HL-60 (cell line): ENCODE data around the gene LDLRAD1.

Experiments
- DNase-seq, 2 experiments: peaks; one replicate each; pipeline ENCODE4 v3.0.0-alpha.2; 2010 to 2020; ENCODE audit warnings: low read depth in 1 of 2, low spot score in 1 of 2
- H3K27ac ChIP-seq: fragments of 250-450 bp; sonication (Bioruptor Pico); replicated peaks from 2 replicates; pipeline ENCODE4 v1.5.1; 2020; ENCODE audit warnings: mild to moderate bottlenecking, moderate library complexity
- H3K27me3 ChIP-seq: fragments of 250-450 bp; sonication (Bioruptor Pico); 2 replicates; pipeline ENCODE4 v1.5.1; 2021; ENCODE audit warnings: mild to moderate bottlenecking, moderate library complexity; ENCODE audit not compliant: insufficient read depth, poor library complexity, severe bottlenecking
- H3K4me3 ChIP-seq: replicated peaks from 2 replicates; pipeline ENCODE4 v1.5.1; 2011; ENCODE audit warnings: mild to moderate bottlenecking, control low read depth, low read length; ENCODE audit not compliant: insufficient read depth
- CTCF ChIP-seq: IDR thresholded peaks from one replicate; pipeline ENCODE4 v1.5.1; 2011; ENCODE audit warnings: low read length, control low read depth, inconsistent platforms; ENCODE audit not compliant: insufficient read depth
- GABPA ChIP-seq: IDR thresholded peaks from 2 replicates; pipeline ENCODE4 v1.6.1; 2012; ENCODE audit warnings: low read depth
- POLR2AphosphoS5 ChIP-seq: IDR thresholded peaks from 2 replicates; pipeline ENCODE4 v1.6.1; 2012; ENCODE audit warnings: low read depth
- REST ChIP-seq: IDR thresholded peaks from 2 replicates; pipeline ENCODE4 v1.6.1; 2012; ENCODE audit warnings: low read depth; ENCODE audit not compliant: insufficient replicate concordance
- SPI1 ChIP-seq: IDR thresholded peaks from 2 replicates; pipeline ENCODE4 v1.6.1; 2012; ENCODE audit warnings: low read depth, mild to moderate bottlenecking, borderline replicate concordance
- long read RNA-seq: library from polyadenylated mRNA; unstranded; transcript quantifications from one replicate; pipeline ENCODE4 v2.0.0, GENCODE V29; 2020

Gene LDLRAD1
- long read RNA-seq: 0 reads

GRCh38 chr1:54017979-54018378 is at the start of gene LDLRAD1:
Gene LDLRAD1 (minus strand): TSS chr1:54018186. CDS start chr1:54018112, 74 bp downstream.
- Histone ChIP-seq H3K27ac (no peak within 1 kb of the TSS), H3K4me3 (no peak within 1 kb of the TSS), H3K27me3 (no peaks in the 10 kb centered on the region)
- DNase-seq: no peak
- no peak for TF ChIP-seq REST
- no peak for TF ChIP-seq GABPA
- no peak for TF ChIP-seq SPI1
- TF ChIP-seq CTCF: no peak
- no peak for TF ChIP-seq POLR2AphosphoS5

GRCh38 chr1:54064299-54064698 is 46.3 kb upstream of the LDLRAD1 start:
- no peak overlapping the region for H3K4me3 ChIP-seq
- no peak for DNase-seq
- H3K27me3 ChIP-seq: no peaks in the 10 kb centered on the region
- H3K27ac ChIP-seq: no peak overlapping the region
- TF ChIP-seq POLR2AphosphoS5 (no peak), SPI1 (no peak), REST (no peak), GABPA (no peak), CTCF (no peak)

GRCh38 chr1:54054438-54054749 is 36.4 kb upstream of the LDLRAD1 start:
- Histone ChIP-seq H3K27me3 (no peaks in the 10 kb centered on the region), H3K4me3 (peak overlapping the region; percentile 75), H3K27ac (peak overlapping the region; percentile 95)
- TF ChIP-seq SPI1 (no peak), REST (no peak), GABPA (no peak), POLR2AphosphoS5 (no peak)
- DNase-seq: peak in 1 of 2 experiments; percentile 13
